Activated B cell treated with CpG ODN at 0.5 μM for 24 hours (primary cell): ENCODE measurements around the gene GP1BB. TPM values are rescaled to one million over a fixed set of nuclear protein-coding genes. Genes with fewer than 3 reads are reported as not detected.

Source experiments
- ATAC-seq: fragments of 200-7000 bp; cut with Tn5 transposase; one replicate; pipeline ENCODE4 v1.10.0; 2021; ENCODE audit warnings: low read depth, mild to moderate bottlenecking, moderate library complexity
- CTCF ChIA-PET: fragments of 350-600 bp; sonication (Branson Sonifier 250); formaldehyde crosslinking; loops from one replicate; lab custom pipeline; 2021; ENCODE audit warnings: antibody characterized with exemption; lab: Charles Lee
- POLR2A ChIA-PET: fragments of 350-600 bp; sonication (Branson Sonifier 250); formaldehyde crosslinking; loops from one replicate; lab custom pipeline; 2021; ENCODE audit warnings: antibody characterized with exemption; lab: Charles Lee
- DNase-seq: peaks from one replicate; pipeline ENCODE4 v3.0.0; 2022
- H3K27ac Mint-ChIP-seq: one replicate; pipeline ENCODE4 v1.8.0; 2020; ENCODE audit warnings: mixed read lengths
- H3K27me3 Mint-ChIP-seq: one replicate; pipeline ENCODE4 v1.8.0; 2021; ENCODE audit warnings: mixed read lengths
- H3K36me3 Mint-ChIP-seq: one replicate; pipeline ENCODE4 v1.8.0; 2021; ENCODE audit warnings: low read depth, mixed read lengths
- H3K4me1 Mint-ChIP-seq: one replicate; pipeline ENCODE4 v1.8.0; 2021; ENCODE audit warnings: mixed read lengths
- H3K4me3 Mint-ChIP-seq: one replicate; pipeline ENCODE4 v1.8.0; 2020; ENCODE audit warnings: mild to moderate bottlenecking, mixed read lengths
- H3K9me3 Mint-ChIP-seq: one replicate; pipeline ENCODE4 v1.8.0; 2020; ENCODE audit warnings: mixed read lengths
- CTCF ChIP-seq: fragments of 200-600 bp; IDR thresholded peaks from one replicate; pipeline ENCODE4 v1.8.0; 2022; ENCODE audit warnings: antibody characterized with exemption, mild to moderate bottlenecking
- intact Hi-C: fragments of 100-400 bp; cut with micrococcal nuclease; formaldehyde crosslinking; loops from one replicate; pipeline ENCODE4 v1.15.1; 2024
- total RNA-seq: library from RNA; stranded (reverse); gene quantifications from 2 replicates; pipeline ENCODE4 v1.2.3, GENCODE V29; 2022

Gene GP1BB
- total RNA-seq, 1 donor from 2014 or later = not detected

GRCh38 chr22:19719488-19720021, 3.8 kb upstream of the GP1BB start:
- Mint-ChIP-seq H3K4me3 (peak overlapping the region; percentile 65), H3K36me3 (no peaks in the 10 kb centered on the region), H3K4me1 (peaks cover 17% of the 10 kb centered on the region), H3K9me3 (no peaks in the 10 kb centered on the region), H3K27ac (no peak overlapping the region), H3K27me3 (peaks cover 43% of the 10 kb centered on the region)
- ChIA-PET POLR2A (no interaction called here), CTCF (interaction anchor here (0.7 kb wide), 1 partner anchor 580 kb away, joined by 3 read pairs; no protein-coding TSS in a partner anchor)
- no peak for TF ChIP-seq CTCF
- DNase-seq = no peak
- ATAC-seq = no peak
- intact Hi-C loops = loop anchor here (5.0 kb wide), 1 partner anchor 242 kb away; the partner anchor contains the start of genes CDC45 and UFD1

DNA sequence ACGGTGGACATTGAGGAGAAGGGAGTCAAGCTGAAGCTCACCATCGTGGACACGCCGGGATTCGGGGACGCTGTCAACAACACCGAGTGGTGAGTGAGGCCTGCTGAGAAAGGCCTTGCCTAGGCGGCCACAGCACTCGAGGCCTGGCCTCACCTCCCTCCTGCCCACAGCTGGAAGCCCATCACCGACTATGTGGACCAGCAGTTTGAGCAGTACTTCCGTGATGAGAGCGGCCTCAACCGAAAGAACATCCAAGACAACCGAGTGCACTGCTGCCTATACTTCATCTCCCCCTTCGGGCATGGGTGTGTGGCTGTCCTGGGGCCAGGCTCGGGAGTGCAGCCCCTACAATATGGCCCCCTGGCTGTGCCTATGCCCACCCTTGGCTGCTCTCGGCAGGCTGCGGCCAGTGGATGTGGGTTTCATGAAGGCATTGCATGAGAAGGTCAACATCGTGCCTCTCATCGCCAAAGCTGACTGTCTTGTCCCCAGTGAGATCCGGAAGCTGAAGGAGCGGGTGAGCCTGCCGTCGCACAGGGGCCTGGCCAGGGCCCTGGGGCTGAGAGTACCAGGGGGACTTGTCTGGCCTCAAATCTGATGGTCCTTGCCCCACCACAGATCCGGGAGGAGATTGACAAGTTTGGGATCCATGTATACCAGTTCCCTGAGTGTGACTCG, 3.0 kb upstream of the GP1BB start:
- Mint-ChIP-seq H3K27me3 (peaks cover 50% of the 10 kb centered on the region), H3K9me3 (no peaks in the 10 kb centered on the region), H3K4me1 (peaks cover 20% of the 10 kb centered on the region), H3K4me3 (peak overlapping the region; percentile 47), H3K36me3 (no peaks in the 10 kb centered on the region), H3K27ac (no peak overlapping the region)
- ATAC-seq (no peak), DNase-seq (no peak)
- TF ChIP-seq CTCF = no peak
- intact Hi-C loops = no loop called here
- CTCF ChIA-PET = interaction anchor here (0.7 kb wide), 1 partner anchor 581 kb away, joined by 3 read pairs; no protein-coding TSS in a partner anchor
- POLR2A ChIA-PET = interaction anchor here (0.6 kb wide), 1 partner anchor 291 kb away, joined by 9 read pairs; no protein-coding TSS in a partner anchor

- CTCF ChIA-PET = no interaction called here
- POLR2A ChIA-PET = interaction anchor here (0.6 kb wide), 1 partner anchor 290 kb away, joined by 9 read pairs; no protein-coding TSS in a partner anchor
- Mint-ChIP-seq H3K4me3 (no peak overlapping the region), H3K36me3 (no peaks in the 10 kb centered on the region), H3K27ac (no peak overlapping the region), H3K9me3 (no peaks in the 10 kb centered on the region), H3K27me3 (peaks cover 48% of the 10 kb centered on the region), H3K4me1 (peaks cover 20% of the 10 kb centered on the region)
- DNase-seq (no peak), ATAC-seq (no peak)
- intact Hi-C loops = no loop called here
- no peak for TF ChIP-seq CTCF
These were observed 2.4 kb upstream of the GP1BB start for GRCh38 chr22:19720999-19721329.

GRCh38 chr22:19721330-19722177, 1.8 kb upstream of the GP1BB start:
- Mint-ChIP-seq H3K27me3 (peaks cover 44% of the 10 kb centered on the region), H3K9me3 (no peaks in the 10 kb centered on the region), H3K36me3 (no peaks in the 10 kb centered on the region), H3K4me3 (no peak overlapping the region), H3K4me1 (peaks cover 20% of the 10 kb centered on the region), H3K27ac (no peak overlapping the region)
- no peak for ATAC-seq
- ChIA-PET CTCF (no interaction called here), POLR2A (interaction anchor here (0.7 kb wide), 1 partner anchor 11 kb away, joined by 4 read pairs; no protein-coding TSS in a partner anchor)
- intact Hi-C loops = no loop called here
- TF ChIP-seq CTCF = no peak
- no peak for DNase-seq
